SK-N-SH treated with all-trans-retinoic acid at 6 μM for 48 hours (cell line): Measurements from ENCODE around the gene MAP3K6.

Experiments
- BACH2 ChIP-seq: fragments of 250-450 bp; sonication (Bioruptor Pico); IDR thresholded peaks from 2 replicates; pipeline ENCODE4 v1.9.0; 2021; ENCODE audit warnings: mild to moderate bottlenecking, borderline replicate concordance
- OSR1 ChIP-seq: fragments of 250-450 bp; sonication (Bioruptor Pico); IDR thresholded peaks from 2 replicates; pipeline ENCODE4 v1.8.0; 2022; ENCODE audit warnings: moderate library complexity, mild to moderate bottlenecking, inconsistent platforms
- PATZ1 ChIP-seq: fragments of 250-450 bp; sonication (Bioruptor Pico); IDR thresholded peaks from 2 replicates; pipeline ENCODE4 v1.8.0; 2020; ENCODE audit warnings: mild to moderate bottlenecking, moderate library complexity, borderline replicate concordance
- TCF4 ChIP-seq: fragments of 250-450 bp; sonication (Bioruptor Pico); IDR thresholded peaks from 2 replicates; pipeline ENCODE4 v1.8.0; 2021; ENCODE audit warnings: mild to moderate bottlenecking, moderate library complexity, borderline replicate concordance
- TOX ChIP-seq: fragments of 250-450 bp; sonication (Bioruptor Pico); IDR thresholded peaks from 2 replicates; pipeline ENCODE4 v1.8.0; 2021; ENCODE audit warnings: mild to moderate bottlenecking, moderate library complexity, borderline replicate concordance
- ZFP3 ChIP-seq: fragments of 250-450 bp; sonication (Bioruptor Pico); IDR thresholded peaks from 2 replicates; pipeline ENCODE4 v1.5.0; 2020; ENCODE audit warnings: mild to moderate bottlenecking, moderate library complexity
- ZFP30 ChIP-seq: fragments of 450-650 bp; formaldehyde crosslinking; IDR thresholded peaks from 2 replicates; pipeline ENCODE4 v1.5.0; 2022; ENCODE audit warnings: mild to moderate bottlenecking, moderate library complexity
- ZNF565 ChIP-seq: fragments of 450-650 bp; formaldehyde crosslinking; conservative IDR thresholded peaks from 2 replicates; pipeline ENCODE4 v1.5.0; 2020; ENCODE audit warnings: low read depth, mild to moderate bottlenecking, moderate library complexity
- ZNF8 ChIP-seq: fragments of 450-650 bp; formaldehyde crosslinking; IDR thresholded peaks from 2 replicates; pipeline ENCODE4 v1.5.0; 2020; ENCODE audit warnings: mild to moderate bottlenecking, moderate library complexity
- TF ChIP-seq, protein P1 (sequence below): fragments of 250-450 bp; sonication (Bioruptor Pico); IDR thresholded peaks from 2 replicates; pipeline ENCODE4 v1.8.0; 2021; ENCODE audit warnings: low read depth, mild to moderate bottlenecking, moderate library complexity, borderline replicate concordance
- TF ChIP-seq, protein P2 (sequence below): fragments of 250-450 bp; sonication (Bioruptor Pico); IDR thresholded peaks from 2 replicates; pipeline ENCODE4 v1.5.0; 2020; ENCODE audit warnings: mild to moderate bottlenecking, moderate library complexity

DNA sequence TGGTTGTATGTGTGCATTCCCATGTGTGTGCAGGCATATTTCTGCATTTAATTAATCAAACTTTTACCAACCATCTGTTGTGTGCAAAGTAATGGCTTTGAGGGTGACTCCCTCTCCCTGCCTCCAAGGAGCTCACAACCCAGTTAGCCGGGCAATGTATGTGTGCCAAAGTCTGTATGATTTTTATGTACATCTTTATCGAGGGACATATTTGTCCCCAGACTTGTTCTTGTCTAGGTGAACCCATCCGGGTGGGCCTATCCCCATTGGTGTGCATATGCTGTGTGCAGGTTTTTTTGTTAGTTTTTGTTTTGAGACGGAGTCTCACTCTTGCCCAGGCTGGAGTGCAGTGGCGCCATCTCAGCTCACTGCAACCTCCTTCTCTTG, 23.1 kb downstream of the MAP3K6 start:
- TF ChIP-seq ZFP3 = no peak
- TF ChIP-seq BACH2 (CRISPR knock-in tag) = no peak
- TF ChIP-seq, protein P1, sequence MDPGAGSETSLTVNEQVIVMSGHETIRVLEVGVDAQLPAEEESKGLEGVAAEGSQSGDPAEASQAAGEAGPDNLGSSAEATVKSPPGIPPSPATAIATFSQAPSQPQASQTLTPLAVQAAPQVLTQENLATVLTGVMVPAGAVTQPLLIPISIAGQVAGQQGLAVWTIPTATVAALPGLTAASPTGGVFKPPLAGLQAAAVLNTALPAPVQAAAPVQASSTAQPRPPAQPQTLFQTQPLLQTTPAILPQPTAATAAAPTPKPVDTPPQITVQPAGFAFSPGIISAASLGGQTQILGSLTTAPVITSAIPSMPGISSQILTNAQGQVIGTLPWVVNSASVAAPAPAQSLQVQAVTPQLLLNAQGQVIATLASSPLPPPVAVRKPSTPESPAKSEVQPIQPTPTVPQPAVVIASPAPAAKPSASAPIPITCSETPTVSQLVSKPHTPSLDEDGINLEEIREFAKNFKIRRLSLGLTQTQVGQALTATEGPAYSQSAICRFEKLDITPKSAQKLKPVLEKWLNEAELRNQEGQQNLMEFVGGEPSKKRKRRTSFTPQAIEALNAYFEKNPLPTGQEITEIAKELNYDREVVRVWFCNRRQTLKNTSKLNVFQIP (CRISPR knock-in tag) = no peak
- TF ChIP-seq OSR1 (CRISPR knock-in tag) = no peak
- TF ChIP-seq PATZ1 = no peak
- TF ChIP-seq ZNF565 = no peak
- no peak for TF ChIP-seq ZFP30
- TF ChIP-seq TCF4 (CRISPR knock-in tag) = no peak
- TF ChIP-seq, protein P2, sequence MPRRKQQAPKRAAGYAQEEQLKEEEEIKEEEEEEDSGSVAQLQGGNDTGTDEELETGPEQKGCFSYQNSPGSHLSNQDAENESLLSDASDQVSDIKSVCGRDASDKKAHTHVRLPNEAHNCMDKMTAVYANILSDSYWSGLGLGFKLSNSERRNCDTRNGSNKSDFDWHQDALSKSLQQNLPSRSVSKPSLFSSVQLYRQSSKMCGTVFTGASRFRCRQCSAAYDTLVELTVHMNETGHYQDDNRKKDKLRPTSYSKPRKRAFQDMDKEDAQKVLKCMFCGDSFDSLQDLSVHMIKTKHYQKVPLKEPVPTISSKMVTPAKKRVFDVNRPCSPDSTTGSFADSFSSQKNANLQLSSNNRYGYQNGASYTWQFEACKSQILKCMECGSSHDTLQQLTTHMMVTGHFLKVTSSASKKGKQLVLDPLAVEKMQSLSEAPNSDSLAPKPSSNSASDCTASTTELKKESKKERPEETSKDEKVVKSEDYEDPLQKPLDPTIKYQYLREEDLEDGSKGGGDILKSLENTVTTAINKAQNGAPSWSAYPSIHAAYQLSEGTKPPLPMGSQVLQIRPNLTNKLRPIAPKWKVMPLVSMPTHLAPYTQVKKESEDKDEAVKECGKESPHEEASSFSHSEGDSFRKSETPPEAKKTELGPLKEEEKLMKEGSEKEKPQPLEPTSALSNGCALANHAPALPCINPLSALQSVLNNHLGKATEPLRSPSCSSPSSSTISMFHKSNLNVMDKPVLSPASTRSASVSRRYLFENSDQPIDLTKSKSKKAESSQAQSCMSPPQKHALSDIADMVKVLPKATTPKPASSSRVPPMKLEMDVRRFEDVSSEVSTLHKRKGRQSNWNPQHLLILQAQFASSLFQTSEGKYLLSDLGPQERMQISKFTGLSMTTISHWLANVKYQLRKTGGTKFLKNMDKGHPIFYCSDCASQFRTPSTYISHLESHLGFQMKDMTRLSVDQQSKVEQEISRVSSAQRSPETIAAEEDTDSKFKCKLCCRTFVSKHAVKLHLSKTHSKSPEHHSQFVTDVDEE (CRISPR knock-in tag) = no peak
- TF ChIP-seq TOX (CRISPR knock-in tag) = no peak
- TF ChIP-seq ZNF8 (CRISPR knock-in tag) = no peak
